ENCODE measurements around the gene TMEM150B. TPM values are rescaled to one million over a fixed set of nuclear protein-coding genes. Genes with fewer than 3 reads are reported as not detected.
A peak's percentile ranks its signal among the peaks of the same experiment; 100 is the strongest.

TMEM150B gene
- total and polyA plus RNA-seq, 9 of the 15 experiments (the other 6 are each of a cell fraction or from before 2014, with no cell fraction given) = 0.47 to 1.3 (median 0.74) TPM; not detected in 2

DNA sequence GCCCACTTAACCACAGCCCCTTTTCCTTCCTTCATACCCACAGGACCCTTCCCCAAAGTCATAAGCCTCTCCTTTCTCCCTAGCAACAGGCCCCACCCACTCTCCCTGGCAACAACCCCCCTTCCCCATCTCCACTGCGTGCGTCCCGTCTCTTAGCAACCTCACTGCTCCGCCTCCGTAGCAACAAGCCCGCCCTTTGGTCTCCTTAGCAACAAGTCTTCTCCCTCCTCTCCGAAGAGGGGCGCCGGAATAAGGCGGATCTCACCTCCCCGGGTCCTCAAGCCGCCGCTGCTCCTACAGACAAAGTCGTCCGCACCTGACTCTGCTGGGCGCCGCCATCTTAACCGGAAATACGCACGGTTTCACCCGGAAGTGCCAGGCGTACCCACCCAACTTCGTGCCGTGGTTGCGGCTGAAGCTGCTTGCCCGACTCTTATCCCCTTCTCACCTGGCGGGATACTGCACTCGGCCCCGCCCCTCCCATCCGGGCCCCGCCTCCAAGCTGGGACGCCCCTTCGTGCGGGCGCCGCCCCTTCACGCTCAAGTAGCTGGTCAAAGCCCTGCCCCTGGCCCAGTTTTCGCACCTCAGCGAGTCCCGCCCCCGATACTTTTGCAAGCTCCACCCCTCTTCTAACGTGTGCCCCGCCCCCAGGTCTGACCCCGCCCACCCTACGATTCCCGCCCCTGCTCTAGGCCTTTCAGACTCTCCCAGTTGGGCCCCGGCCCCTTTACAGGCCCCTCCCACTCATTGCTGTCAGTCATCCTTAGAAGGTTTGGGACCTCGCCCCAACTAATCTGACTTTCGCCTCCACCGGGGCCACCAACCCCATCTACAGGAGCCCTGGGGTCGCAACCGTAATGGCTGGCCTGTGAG, 45.1 kb downstream of the TMEM150B start, which contains the start of gene HSPBP1 (continued):
- TF ChIP-seq, protein P1, sequence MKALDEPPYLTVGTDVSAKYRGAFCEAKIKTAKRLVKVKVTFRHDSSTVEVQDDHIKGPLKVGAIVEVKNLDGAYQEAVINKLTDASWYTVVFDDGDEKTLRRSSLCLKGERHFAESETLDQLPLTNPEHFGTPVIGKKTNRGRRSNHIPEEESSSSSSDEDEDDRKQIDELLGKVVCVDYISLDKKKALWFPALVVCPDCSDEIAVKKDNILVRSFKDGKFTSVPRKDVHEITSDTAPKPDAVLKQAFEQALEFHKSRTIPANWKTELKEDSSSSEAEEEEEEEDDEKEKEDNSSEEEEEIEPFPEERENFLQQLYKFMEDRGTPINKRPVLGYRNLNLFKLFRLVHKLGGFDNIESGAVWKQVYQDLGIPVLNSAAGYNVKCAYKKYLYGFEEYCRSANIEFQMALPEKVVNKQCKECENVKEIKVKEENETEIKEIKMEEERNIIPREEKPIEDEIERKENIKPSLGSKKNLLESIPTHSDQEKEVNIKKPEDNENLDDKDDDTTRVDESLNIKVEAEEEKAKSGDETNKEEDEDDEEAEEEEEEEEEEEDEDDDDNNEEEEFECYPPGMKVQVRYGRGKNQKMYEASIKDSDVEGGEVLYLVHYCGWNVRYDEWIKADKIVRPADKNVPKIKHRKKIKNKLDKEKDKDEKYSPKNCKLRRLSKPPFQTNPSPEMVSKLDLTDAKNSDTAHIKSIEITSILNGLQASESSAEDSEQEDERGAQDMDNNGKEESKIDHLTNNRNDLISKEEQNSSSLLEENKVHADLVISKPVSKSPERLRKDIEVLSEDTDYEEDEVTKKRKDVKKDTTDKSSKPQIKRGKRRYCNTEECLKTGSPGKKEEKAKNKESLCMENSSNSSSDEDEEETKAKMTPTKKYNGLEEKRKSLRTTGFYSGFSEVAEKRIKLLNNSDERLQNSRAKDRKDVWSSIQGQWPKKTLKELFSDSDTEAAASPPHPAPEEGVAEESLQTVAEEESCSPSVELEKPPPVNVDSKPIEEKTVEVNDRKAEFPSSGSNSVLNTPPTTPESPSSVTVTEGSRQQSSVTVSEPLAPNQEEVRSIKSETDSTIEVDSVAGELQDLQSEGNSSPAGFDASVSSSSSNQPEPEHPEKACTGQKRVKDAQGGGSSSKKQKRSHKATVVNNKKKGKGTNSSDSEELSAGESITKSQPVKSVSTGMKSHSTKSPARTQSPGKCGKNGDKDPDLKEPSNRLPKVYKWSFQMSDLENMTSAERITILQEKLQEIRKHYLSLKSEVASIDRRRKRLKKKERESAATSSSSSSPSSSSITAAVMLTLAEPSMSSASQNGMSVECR (CRISPR knock-in tag; IDR thresholded peaks at IDR 0.05) = peak; percentile 99
- TF ChIP-seq LEF1 (IDR thresholded peaks at IDR 0.05) (peak; percentile 50), NRF1 (conservative IDR thresholded peaks at IDR 0.05 in 1 of 2, IDR thresholded peaks at IDR 0.05 in 1 of 2) (peak; percentile 9 to 48; a peak in 3 of 4 replicates), SMAD1 (IDR thresholded peaks at IDR 0.05; ENCODE audit: low read depth, low read length, partially characterized antibody) (peak; percentile 17), ZBTB5 (IDR thresholded peaks at IDR 0.05) (no peak), PTBP1 (IDR thresholded peaks at IDR 0.05; ENCODE audit: low read depth, low read length) (no peak), BHLHE40 (IDR thresholded peaks at IDR 0.05; ENCODE audit: low read length) (peak; percentile 72), PURB (CRISPR knock-in tag; IDR thresholded peaks at IDR 0.05; ENCODE audit: low read depth) (no peak), ATF7 (IDR thresholded peaks at IDR 0.05) (peak; percentile 73), ZBTB2 (IDR thresholded peaks at IDR 0.05) (peak; percentile 32; the same call in 1 of the 2 replicates), TRIM24 (IDR thresholded peaks at IDR 0.05) (peak in 1 of 2 experiments; percentile 78; a peak in 2 of 4 replicates), KLF1 (tag; IDR thresholded peaks at IDR 0.05) (peak; percentile 79)
- TF ChIP-seq, protein P2, sequence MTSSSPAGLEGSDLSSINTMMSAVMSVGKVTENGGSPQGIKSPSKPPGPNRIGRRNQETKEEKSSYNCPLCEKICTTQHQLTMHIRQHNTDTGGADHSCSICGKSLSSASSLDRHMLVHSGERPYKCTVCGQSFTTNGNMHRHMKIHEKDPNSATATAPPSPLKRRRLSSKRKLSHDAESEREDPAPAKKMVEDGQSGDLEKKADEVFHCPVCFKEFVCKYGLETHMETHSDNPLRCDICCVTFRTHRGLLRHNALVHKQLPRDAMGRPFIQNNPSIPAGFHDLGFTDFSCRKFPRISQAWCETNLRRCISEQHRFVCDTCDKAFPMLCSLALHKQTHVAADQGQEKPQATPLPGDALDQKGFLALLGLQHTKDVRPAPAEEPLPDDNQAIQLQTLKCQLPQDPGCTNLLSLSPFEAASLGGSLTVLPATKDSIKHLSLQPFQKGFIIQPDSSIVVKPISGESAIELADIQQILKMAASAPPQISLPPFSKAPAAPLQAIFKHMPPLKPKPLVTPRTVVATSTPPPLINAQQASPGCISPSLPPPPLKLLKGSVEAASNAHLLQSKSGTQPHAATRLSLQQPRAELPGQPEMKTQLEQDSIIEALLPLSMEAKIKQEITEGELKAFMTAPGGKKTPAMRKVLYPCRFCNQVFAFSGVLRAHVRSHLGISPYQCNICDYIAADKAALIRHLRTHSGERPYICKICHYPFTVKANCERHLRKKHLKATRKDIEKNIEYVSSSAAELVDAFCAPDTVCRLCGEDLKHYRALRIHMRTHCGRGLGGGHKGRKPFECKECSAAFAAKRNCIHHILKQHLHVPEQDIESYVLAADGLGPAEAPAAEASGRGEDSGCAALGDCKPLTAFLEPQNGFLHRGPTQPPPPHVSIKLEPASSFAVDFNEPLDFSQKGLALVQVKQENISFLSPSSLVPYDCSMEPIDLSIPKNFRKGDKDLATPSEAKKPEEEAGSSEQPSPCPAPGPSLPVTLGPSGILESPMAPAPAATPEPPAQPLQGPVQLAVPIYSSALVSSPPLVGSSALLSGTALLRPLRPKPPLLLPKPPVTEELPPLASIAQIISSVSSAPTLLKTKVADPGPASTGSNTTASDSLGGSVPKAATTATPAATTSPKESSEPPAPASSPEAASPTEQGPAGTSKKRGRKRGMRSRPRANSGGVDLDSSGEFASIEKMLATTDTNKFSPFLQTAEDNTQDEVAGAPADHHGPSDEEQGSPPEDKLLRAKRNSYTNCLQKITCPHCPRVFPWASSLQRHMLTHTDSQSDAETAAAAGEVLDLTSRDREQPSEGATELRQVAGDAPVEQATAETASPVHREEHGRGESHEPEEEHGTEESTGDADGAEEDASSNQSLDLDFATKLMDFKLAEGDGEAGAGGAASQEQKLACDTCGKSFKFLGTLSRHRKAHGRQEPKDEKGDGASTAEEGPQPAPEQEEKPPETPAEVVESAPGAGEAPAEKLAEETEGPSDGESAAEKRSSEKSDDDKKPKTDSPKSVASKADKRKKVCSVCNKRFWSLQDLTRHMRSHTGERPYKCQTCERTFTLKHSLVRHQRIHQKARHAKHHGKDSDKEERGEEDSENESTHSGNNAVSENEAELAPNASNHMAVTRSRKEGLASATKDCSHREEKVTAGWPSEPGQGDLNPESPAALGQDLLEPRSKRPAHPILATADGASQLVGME (CRISPR knock-in tag; IDR thresholded peaks at IDR 0.05) = peak; percentile 84

All from K562 (cell line).